CD4-positive, alpha-beta T cell treated with Interleukin-2 at 100 ng/mL for 4 hours (primary cell): Measurements from ENCODE around the gene ATE1.

Experiments used
- DNase-seq: peaks from one replicate; pipeline ENCODE4 v3.0.0-alpha.2; 2020; ENCODE audit warnings: low spot score

The ATE1 gene

DNA sequence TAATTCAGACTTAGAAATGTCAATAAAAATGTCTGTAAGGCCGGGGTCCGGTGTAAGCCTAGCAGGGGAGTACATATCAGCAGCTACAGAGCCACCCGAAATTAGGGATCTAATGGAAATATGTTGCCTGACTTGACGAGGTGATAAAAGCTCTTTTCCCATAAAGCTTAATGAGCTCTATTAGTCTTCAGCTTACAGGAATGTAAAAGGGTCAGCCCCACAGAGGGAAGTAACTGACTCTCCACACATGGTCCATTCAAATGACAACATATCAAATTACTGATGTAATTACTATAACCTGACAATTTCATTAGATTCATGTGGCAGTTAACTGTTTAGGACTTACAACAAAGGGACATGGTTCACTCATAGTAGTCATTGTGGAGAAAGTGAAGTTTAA, 62.3 kb downstream of the ATE1 start:
- DNase-seq = no peak

DNA sequence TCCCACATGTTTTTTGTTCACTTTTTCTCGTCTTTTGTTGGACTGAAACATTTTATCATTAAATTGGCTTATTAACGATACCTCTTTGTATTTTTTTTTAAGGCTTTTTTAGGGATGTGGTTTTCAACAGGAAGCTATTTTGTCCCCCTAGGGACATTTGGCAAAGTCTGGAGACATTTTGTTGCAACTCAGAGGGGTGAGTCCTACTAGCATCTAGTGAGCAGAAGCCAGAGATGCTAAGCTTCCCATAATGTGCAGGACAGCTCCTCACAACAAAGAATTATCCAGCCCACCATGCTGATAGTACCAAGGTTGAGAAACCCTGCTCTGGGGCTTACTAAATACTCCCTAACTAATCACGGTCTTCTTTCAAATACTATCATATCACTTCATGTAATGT, 63.2 kb downstream of the ATE1 start:
- DNase-seq = no peak

DNA sequence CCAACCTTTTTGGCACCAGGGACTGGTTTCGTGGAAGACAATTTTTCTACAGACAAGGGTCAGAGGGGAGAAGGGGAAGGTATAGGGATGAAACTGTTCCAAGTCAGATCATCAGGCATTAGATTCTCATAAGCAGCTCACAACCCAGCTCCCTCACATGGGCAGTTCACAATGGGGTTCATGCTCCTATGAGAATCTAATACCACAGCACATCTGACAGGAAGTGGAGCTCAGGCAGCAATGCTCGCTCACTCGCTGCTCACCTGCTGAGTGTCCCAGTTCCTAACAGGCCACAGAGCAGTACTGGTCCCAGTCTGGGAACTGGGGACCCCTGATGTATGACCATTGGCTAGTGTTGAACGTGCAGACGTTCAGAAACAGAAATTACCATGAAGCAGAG, 63.7 kb downstream of the ATE1 start:
- DNase-seq = no peak

DNA sequence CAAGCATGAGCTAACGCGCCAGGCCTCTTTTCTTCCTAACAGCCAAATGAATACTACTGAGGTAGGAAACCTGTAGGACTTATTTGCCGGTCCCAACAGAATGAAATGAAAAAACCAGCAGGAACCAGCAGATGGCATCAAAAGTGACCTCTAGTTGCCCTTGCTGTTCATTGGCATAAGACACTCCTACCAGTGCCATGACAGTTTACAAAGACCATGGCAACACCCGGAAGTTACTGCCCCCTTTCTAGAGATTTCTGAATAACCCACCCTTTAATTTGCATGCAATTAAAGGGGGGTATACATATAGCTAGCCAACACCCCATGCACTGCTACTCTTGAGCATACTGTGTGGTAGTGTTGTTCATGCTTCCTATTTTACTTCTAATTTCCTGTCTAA, 65.2 kb downstream of the ATE1 start:
- no peak for DNase-seq

DNA sequence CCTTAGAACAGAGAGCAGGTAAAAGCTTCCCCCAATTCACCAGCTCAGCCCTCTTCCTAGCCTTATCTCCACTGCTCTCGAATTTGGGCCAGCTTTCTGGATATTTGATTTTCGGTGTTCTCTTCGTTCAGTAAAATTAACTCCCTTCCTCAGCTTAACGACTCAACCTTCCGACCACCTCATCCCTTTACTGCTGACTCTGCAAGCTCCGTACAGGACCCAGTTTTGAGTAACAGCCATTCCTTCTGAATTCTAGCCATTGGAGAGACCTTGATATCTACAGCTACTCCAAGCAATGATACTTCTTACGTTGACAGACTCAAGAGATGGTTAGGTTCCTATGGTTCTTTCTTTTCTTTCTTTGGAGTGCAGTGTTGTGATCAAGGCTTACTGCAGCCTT, 65.8 kb downstream of the ATE1 start:
- no peak for DNase-seq

DNA sequence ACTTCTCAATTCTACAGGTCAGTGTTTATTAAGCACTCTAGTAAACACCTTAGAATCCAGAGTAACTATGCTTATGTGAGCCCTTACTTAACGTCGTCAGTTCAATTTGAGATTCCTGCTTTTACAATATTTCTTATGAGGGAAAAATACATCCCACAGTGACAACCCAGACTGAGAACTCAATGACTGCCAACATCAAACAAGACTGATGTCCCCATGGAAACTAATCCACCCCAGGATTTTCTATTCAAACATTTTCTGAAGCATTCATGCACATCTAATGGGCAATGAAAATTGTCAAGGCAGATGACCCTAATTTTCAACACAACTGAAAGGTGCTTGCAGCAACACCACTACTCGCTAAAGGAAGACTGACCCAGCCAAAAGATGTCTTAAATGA, 67.0 kb downstream of the ATE1 start:
- DNase-seq = no peak

DNA sequence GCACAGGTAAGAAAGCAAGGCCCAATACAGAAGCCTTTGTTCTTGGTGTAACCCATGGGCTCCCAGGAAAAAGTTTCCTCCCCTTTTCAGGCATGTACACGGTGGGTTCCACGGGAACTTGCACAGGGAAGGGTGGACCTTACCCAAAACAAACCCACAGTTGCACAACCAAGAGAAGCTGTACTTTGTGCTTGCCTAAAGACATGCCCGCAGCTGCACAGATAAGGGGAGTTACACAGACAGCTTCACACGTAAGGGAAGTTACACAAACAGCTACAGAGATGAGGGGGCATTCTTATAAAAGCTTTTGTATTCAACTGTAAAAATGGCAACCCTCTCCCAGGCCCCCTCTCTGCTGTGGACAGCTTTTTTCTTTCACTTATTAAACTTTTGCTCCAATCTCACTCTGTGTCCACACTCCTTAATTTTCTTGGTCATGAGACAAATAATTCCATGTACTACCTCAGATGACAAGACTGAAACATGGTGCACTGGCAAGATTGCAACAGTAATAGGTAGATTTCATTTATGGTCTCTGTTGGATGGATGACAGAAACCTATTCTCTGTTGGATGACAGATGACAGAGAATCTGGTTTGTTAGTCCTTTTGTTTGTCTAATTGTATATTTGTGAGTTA, 72.9 kb downstream of the ATE1 start:
- DNase-seq = no peak

DNA sequence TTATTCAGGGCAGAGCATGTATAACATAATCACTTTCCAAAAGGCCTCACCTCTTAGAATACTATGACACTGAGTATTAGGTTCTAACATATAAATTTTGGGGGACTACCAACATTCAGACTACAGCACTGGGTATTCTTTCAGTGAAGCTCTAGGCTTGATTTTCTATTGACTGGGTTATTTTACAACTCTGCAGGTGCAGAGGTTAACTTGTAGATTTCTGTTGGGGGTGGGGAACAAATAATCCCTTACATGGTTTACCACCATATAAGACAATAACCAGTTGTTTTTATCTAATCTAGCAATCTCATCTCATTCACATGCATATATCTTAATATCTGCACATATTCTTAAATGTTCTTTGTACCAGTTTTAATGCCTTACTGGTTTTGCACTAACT, 73.9 kb downstream of the ATE1 start:
- DNase-seq = no peak

DNA sequence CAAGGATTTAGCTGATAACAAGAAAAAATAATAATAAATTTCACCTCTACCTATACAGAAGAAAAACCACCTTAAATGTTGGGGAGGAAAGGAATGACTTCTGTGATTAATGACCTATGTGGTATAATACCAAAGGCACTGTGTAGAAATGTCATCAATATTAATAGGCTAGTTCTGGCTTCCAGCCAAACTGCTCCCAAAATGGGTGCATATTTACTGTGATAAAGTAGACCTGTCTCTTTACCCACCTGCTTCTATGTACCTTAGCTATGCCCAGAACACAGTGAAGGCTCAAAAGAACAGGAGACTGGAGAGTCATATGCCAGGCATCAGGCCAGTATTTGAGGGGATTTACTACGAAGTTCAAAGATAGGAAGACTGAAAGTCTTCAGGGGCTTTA, 76.0 kb downstream of the ATE1 start:
- DNase-seq = no peak

DNA sequence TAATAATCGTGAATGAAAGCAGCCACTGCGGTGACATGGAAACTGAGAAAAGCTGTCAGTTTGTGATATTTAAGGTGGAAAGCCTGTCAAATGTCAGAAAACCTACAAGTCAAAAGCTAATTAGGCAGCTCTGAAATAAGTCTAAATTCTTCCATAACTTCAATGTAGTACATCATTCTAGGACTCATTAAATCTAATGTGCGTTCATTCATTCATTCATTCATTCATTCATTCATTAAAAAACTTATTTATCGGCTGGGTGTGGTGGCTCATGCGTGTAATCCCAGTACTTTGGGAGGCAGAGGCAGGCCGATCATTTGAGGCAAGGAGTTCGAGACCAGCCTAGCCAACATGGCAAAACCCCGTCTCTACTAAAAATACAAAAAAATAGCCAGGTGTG, 79.7 kb downstream of the ATE1 start:
- DNase-seq = no peak

DNA sequence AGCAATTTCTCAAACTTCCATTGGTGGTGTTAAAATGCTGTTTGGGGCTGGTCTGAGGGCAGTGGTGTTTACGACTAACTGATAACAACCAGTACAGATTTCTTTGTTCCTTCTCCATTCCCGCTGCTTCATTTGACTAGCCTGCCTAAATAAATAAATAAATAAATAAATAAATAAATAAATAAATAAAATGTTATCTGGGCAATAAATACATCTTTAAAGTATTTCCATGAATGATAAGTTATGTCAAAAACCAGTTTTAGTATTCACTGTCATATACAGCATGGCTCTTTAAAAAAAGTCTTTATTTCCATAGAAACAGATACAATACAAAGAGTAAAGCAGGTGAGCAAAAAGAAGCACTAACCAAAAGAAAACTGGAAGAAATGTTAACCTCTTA, 81.3 kb downstream of the ATE1 start:
- no peak for DNase-seq

DNA sequence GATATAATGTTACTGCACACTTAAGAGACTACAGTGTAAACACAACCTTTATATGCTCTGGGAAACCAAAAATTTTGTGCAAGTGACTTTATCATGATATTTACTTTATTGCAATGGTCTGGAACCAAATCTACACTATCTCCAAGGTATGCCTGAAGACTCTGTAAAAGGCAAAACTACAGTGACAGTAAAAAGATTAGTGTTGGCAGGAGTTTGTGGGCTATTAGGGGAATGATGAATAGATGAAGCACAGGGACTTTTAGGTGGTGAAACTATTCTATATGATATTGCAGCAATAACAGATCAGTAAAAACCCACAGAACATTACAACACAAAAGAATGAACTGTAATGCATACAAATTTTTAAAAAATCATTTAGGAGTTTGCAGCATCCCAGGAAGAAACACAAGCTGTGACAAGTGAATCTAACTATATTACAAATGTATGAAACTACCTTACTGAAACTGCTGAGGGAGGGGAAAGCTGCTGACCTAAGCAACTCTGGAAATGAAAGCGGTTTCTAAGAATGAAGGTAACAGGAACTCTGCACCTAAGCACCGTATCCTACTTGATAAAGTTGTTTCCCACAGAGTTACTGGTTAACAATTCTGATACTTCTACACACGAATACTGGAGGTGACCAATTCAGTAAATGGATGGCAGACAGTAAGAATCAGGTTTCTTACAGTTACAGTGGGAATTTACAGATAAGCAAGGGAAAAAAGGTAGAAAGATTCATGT, 82.6 kb downstream of the ATE1 start:
- no peak for DNase-seq

DNA sequence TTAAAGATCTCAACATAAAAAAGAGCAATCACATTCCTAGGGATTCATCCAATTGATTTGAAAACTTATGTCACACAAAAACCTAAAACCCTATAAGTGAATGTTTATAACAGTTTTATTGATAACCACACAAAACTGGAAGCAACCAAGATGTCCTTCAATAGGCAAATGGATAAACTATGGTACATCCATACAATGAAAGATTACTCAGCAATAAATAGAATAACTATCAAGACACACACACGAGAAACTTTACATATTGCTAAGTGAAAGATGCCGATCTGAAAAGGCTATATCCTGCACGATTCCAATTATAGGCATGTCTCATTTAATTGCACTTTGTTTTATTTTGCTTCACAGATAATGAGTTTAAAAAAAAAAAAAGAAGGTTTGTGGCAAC, 83.3 kb downstream of the ATE1 start:
- DNase-seq = no peak

DNA sequence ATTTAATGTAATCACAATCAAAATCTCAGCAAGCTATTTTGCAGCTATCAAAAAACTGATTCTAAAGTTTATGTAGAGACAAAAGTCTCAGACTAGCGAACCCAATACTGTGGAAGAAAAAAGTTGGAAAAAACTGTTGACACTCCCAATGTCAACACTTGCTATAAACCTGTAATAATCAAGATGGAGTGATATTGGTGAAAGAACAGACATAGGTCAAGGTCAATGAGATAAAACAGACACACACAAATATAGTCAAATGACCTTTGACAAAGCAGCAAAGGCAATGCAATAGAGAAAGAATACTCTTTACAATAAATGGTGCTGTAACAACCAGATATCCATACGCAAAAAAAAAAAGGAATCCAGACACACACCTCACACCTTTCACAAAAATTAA, 84.5 kb downstream of the ATE1 start:
- DNase-seq = no peak

DNA sequence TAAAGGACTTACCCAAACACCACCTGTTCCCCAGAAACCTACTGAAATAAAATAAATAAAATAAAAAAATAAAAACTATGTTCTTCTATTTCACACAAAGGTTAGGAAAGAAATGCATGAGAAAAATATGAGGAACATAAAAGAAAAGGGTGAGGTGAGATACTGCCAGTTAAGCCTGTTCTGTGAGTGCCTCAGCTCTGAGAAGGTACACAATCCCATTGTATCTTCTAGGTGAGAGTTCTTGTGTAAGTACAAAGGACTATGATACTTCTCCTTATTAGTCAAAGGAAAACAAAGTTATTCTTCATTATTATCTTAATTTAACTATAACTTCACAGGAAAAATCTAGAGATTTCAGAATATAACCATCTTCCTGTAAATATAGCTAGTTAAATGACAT, 86.0 kb downstream of the ATE1 start:
- no peak for DNase-seq

DNA sequence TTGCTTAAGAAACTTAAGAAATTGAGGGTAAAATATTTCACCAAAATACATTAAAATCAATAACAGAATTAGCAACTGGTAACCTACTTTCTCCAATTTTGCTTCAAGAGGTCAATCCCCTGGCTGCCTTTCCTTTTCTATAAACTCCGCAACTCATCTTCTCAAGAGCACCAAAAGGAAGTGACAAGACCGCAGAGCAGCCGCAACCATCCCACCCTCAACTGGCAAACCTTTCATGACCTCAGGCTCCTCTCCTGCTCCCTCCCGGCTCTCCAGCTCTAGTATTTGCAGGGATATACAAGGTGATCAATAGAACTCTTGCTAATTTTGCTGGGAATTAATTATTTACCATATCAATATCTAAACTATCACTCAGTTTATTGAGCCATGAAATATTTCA, 88.9 kb downstream of the ATE1 start:
- DNase-seq = no peak

DNA sequence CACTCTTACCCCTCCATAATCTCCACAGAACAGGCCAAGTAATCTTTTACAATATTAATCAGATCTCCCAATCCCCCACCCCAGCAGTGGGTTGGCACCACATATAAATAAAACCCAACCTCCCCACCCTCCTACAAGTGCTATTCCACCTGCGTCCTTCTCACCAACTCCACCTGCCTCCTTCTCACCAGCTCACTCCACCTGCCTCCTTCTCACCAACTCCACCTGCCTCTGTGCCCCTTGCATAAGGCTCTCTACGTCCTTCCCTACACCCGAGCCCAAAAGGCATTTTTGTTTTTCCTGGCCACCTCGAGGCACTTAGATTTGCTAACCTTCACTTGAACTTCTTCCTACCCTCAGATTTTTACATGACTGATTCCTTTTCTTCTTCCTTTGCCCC, 89.7 kb downstream of the ATE1 start:
- DNase-seq = no peak

DNA sequence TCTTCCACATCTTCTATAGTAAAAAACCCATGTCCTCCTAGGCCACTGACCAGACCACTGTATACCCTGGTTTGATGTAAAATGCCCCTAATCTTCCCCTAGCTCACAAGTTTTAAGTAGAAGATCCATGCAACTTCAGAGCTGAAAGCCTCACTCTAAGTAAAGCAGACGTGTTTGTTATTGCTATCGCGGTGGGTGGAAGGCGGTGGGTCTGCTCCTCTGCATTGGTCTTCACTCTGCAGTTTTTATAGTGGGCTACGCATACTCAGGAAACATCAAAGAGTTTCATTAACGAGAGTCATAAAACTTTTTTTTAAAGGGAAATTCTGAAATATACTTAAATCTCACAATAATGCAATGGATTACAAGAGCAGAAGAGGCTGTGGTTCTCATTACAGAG, 91.7 kb downstream of the ATE1 start:
- DNase-seq = no peak

DNA sequence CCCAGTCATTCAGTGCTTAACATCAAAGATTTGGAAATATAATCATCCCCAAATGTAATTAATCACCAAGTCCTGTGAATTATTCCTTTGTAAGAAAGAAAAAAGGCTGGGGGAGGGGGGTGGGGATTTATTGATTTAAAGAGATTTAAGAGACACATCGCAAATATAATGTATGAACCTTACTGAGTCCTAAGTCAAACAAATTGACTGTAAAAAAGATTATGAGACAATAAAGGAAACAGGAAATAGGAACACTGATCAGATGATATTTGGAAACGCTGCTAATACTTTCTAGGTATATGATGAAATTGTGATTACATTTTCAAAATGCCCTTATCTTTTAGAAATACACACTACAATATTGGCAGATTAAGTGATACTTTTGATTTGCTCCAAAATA, 92.5 kb downstream of the ATE1 start:
- no peak for DNase-seq

DNA sequence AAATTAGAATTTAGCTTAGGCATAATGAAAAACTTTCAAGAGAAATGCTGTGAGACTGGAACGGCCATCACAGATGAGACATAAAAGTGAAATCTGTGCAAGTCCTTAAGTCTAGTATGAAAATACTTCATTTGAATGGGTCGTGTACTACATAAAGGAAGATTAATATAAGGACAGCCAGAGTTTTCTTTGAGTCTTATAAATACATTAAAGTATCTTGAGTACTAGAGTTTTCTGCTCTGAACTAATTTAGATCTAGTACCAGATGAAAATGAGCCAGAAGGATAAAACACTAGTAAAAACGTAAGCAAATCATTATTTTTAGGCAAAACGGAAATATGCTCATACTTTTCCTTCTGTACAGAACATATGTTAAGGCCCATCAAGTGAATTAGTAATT, 93.1 kb downstream of the ATE1 start:
- DNase-seq = no peak

DNA sequence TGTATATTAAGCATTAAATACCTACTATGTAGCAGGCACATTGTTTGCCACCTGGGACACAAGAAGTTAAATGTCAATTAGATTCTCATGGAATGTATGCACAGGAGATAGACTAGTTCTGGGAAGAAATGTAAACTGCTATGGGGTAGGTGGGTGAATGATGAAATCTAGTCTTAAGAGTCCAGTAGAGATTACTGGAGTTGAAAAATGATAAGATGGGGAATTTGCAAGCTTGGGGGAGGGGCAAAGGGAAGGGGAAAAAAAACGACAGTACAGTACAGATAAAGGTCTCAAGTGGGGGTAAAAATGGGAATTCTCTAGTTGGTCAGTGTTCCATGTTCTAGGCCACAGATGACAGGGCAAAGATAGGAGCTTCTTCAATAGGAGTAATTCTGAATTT, 94.4 kb downstream of the ATE1 start:
- no peak for DNase-seq

DNA sequence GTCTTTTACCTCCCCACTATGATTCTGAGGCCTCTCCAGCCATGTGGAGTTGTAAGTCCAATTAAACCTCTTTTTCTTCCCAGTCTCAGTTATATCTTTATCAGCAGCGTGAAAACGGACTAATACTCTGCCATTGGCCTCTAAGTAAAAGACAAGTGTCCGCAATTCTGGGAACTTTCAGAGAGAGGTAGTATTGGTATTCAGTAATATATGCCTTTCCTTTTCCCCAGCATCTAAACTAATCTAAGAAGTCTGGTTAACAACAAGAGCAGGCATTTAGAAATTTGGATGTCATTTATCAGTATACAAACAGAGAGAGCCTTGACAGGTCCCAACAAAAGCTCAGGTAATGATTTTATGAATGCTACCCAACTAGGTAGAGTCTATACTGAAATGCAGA, 95.2 kb downstream of the ATE1 start:
- DNase-seq = no peak

DNA sequence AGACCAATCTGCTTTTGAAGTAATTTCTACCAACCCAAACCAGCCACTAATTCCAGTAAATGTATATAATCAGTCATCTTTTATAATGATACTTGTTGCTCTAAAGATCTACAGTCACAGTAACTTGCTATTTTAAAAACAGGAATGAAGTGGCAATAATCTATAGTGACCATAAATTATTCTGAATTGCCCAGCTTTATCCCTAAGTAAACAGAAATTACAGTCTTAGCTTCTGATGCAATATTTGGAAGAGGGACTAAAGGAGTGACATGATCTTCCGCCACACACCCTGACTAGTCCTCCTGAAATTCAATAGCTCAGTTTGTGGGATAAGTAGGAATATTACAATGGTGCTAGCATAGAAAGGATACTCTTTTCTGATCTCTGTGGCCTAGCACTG, 96.1 kb downstream of the ATE1 start:
- no peak for DNase-seq

DNA sequence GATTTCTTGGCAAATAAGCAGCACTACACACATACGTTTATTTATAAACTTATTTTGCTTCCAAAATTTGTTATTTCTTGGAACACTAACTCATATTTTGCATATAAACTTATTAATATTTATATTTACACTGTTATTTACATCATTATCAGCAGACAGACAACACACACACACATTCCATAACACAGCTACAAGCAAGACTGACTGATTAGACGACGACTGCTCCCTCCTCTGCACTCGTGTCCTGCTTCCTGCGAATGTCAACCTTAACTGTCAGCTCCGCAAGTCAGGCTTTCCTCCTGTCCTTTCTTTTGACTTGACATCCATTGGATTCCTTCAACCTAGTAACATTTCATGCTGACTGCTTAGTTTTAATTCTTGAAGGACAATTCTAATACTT, 96.6 kb downstream of the ATE1 start:
- DNase-seq = no peak
